HEK293 (cell line): ENCODE measurements around the gene SMARCB1.

Experiments used
- CTCF ChIP-seq: fragments of 450-650 bp; formaldehyde crosslinking; IDR thresholded peaks from 2 replicates; pipeline ENCODE4 v1.5.1; 2016; ENCODE audit warnings: missing biosample characterization, missing genetic modification characterization
- ELK4 ChIP-seq: IDR thresholded peaks from 2 replicates; pipeline ENCODE4 v1.6.1; 2011; ENCODE audit warnings: mild to moderate bottlenecking, low read depth, low read length, borderline replicate concordance
- GLIS1 ChIP-seq: fragments of 450-650 bp; formaldehyde crosslinking; IDR thresholded peaks from 2 replicates; pipeline ENCODE4 v1.5.1; 2016; ENCODE audit warnings: missing biosample characterization, missing genetic modification characterization
- GLIS2 ChIP-seq: fragments of 450-650 bp; formaldehyde crosslinking; IDR thresholded peaks from 2 replicates; pipeline ENCODE4 v1.5.1; 2016; ENCODE audit warnings: missing biosample characterization, missing genetic modification characterization
- PRDM2 ChIP-seq: fragments of 450-650 bp; formaldehyde crosslinking; IDR thresholded peaks from 2 replicates; pipeline ENCODE4 v1.5.1; 2016; ENCODE audit warnings: missing biosample characterization, missing genetic modification characterization, borderline replicate concordance
- SP2 ChIP-seq: fragments of 450-650 bp; formaldehyde crosslinking; IDR thresholded peaks from 2 replicates; pipeline ENCODE4 v1.5.1; 2016; ENCODE audit warnings: missing biosample characterization, missing genetic modification characterization
- SP3 ChIP-seq: fragments of 450-650 bp; formaldehyde crosslinking; IDR thresholded peaks from 2 replicates; pipeline ENCODE4 v1.5.1; 2016; ENCODE audit warnings: missing biosample characterization, missing genetic modification characterization
- TRIM28 ChIP-seq: IDR thresholded peaks from 2 replicates; pipeline ENCODE4 v1.6.1; 2011; ENCODE audit warnings: low read length, control low read depth, borderline replicate concordance
- YY2 ChIP-seq: fragments of 450-650 bp; formaldehyde crosslinking; IDR thresholded peaks from 2 replicates; pipeline ENCODE4 v1.5.1; 2016; ENCODE audit warnings: missing biosample characterization, missing genetic modification characterization
- ZBTB26 ChIP-seq: fragments of 450-650 bp; formaldehyde crosslinking; optimal IDR thresholded peaks from 2 replicates; pipeline ENCODE3; 2016; ENCODE audit warnings: missing biosample characterization, mild to moderate bottlenecking, missing genetic modification characterization
- ZBTB48 ChIP-seq: fragments of 450-650 bp; formaldehyde crosslinking; IDR thresholded peaks from 2 replicates; pipeline ENCODE4 v1.5.1; 2016; ENCODE audit warnings: missing biosample characterization, missing genetic modification characterization
- ZBTB6 ChIP-seq: fragments of 450-650 bp; formaldehyde crosslinking; IDR thresholded peaks from 2 replicates; pipeline ENCODE4 v1.5.1; 2017; ENCODE audit warnings: missing biosample characterization, missing genetic modification characterization
- ZFP69B ChIP-seq: fragments of 450-650 bp; formaldehyde crosslinking; IDR thresholded peaks from 2 replicates; pipeline ENCODE4 v1.5.1; 2016; ENCODE audit warnings: missing biosample characterization, missing genetic modification characterization
- ZNF24 ChIP-seq: fragments of 450-650 bp; formaldehyde crosslinking; IDR thresholded peaks from 2 replicates; pipeline ENCODE4 v1.5.1; 2016; ENCODE audit warnings: missing biosample characterization, missing genetic modification characterization
- ZNF280C ChIP-seq: fragments of 450-650 bp; formaldehyde crosslinking; IDR thresholded peaks from 2 replicates; pipeline ENCODE4 v1.5.1; 2016; ENCODE audit warnings: missing biosample characterization, missing genetic modification characterization
- ZNF324 ChIP-seq: fragments of 450-650 bp; formaldehyde crosslinking; IDR thresholded peaks from 2 replicates; pipeline ENCODE4 v1.5.1; 2016; ENCODE audit warnings: missing biosample characterization, missing genetic modification characterization
- ZNF391 ChIP-seq: fragments of 450-650 bp; formaldehyde crosslinking; IDR thresholded peaks from 2 replicates; pipeline ENCODE4 v1.5.1; 2016; ENCODE audit warnings: low read depth, missing biosample characterization, missing genetic modification characterization, borderline replicate concordance
- ZNF513 ChIP-seq: fragments of 450-650 bp; IDR thresholded peaks from 2 replicates; pipeline ENCODE4 v1.5.1; 2018; ENCODE audit warnings: missing biosample characterization, missing genetic modification characterization
- ZNF600 ChIP-seq: fragments of 450-650 bp; formaldehyde crosslinking; IDR thresholded peaks from 2 replicates; pipeline ENCODE4 v1.5.1; 2016; ENCODE audit warnings: missing biosample characterization, missing genetic modification characterization
- ZNF629 ChIP-seq: fragments of 450-650 bp; formaldehyde crosslinking; IDR thresholded peaks from 2 replicates; pipeline ENCODE4 v1.5.1; 2017; ENCODE audit warnings: missing biosample characterization, missing genetic modification characterization
- ZNF76 ChIP-seq: fragments of 450-650 bp; formaldehyde crosslinking; IDR thresholded peaks from 2 replicates; pipeline ENCODE4; 2016; ENCODE audit warnings: low read depth, missing biosample characterization, missing genetic modification characterization, borderline replicate concordance
- ZSCAN16 ChIP-seq: fragments of 450-650 bp; formaldehyde crosslinking; IDR thresholded peaks from 2 replicates; pipeline ENCODE4 v1.5.1; 2016; ENCODE audit warnings: missing biosample characterization, missing genetic modification characterization
- ZXDB ChIP-seq: fragments of 450-650 bp; formaldehyde crosslinking; IDR thresholded peaks from 2 replicates; pipeline ENCODE4 v1.5.1; 2016; ENCODE audit warnings: missing biosample characterization, missing genetic modification characterization

The SMARCB1 gene

GRCh38 chr22:23857606-23858483 lies 71.1 kb downstream of the SMARCB1 start, which contains the start of gene SLC2A11 (continued):
- peak; percentile 60; the same call in 1 of the 2 replicates for TF ChIP-seq ZNF76
- no peak for TF ChIP-seq PRDM2 (tag by site-specific recombination)
- peak; percentile 46; the same call in 1 of the 2 replicates for TF ChIP-seq TRIM28
- 0 out of 2 replicates have a peak, but pooled peaks have one; percentile 3 for TF ChIP-seq ZNF629 (tag by site-specific recombination)
- no peak for TF ChIP-seq ZNF324 (tag by site-specific recombination)
- peak; percentile 66 for TF ChIP-seq SP2 (tag by site-specific recombination)
- peak; percentile 80; the same call in 1 of the 2 replicates for TF ChIP-seq ZSCAN16 (tag by site-specific recombination)
- TF ChIP-seq SP3 (tag by site-specific recombination), result no peak
- peak; percentile 45; the same call in 1 of the 2 replicates for TF ChIP-seq CTCF
- TF ChIP-seq ZNF600 (tag by site-specific recombination), result peak; percentile 38; the same call in 1 of the 2 replicates
- TF ChIP-seq ZFP69B (tag by site-specific recombination), result peak; percentile 55
- peak; percentile 39; the same call in 1 of the 2 replicates for TF ChIP-seq GLIS2 (tag by site-specific recombination)
- TF ChIP-seq GLIS1, result peak; percentile 10; the same call in 1 of the 2 replicates
- TF ChIP-seq ZNF280C, result no peak
- no peak for TF ChIP-seq ELK4
- TF ChIP-seq ZBTB6, result peak; percentile 69; the same call in 1 of the 2 replicates
- TF ChIP-seq ZNF513, result no peak
- peak; percentile 48; the same call in 1 of the 2 replicates for TF ChIP-seq ZNF24 (tag by site-specific recombination)
- TF ChIP-seq ZXDB (tag by site-specific recombination), result 0 out of 2 replicates have a peak, but pooled peaks have one; percentile 6
- peak; percentile 16; the same call in 1 of the 2 replicates for TF ChIP-seq ZBTB48 (tag by site-specific recombination)
- peak; percentile 84 for TF ChIP-seq ZBTB26 (tag by site-specific recombination)
- TF ChIP-seq YY2 (tag by site-specific recombination), result 0 out of 2 replicates have a peak, but pooled peaks have one; percentile 36
- 0 out of 2 replicates have a peak, but pooled peaks have one; percentile 19 for TF ChIP-seq ZNF391 (tag by site-specific recombination)
